ENCODE measurements around the gene SAG. TPM values are rescaled to one million over a fixed set of nuclear protein-coding genes. Genes with fewer than 3 reads are reported as not detected.

The SAG gene
- total and polyA plus RNA-seq, 2 of the 13 experiments (the other 11 are each of a cell fraction or from before 2014, with no cell fraction given) = not detected

- TF ChIP-seq CEBPZ (IDR thresholded peaks at IDR 0.05; ENCODE audit: low read length) (no peak), ZNF256 (CRISPR knock-in tag; conservative IDR thresholded peaks at IDR 0.05) (no peak), HMG20B (CRISPR knock-in tag; conservative IDR thresholded peaks at IDR 0.05) (peak; percentile 53; the same call in 1 of the 2 replicates), ZSCAN30 (CRISPR knock-in tag; IDR thresholded peaks at IDR 0.05) (no peak), ZNF761 (CRISPR knock-in tag; conservative IDR thresholded peaks at IDR 0.05) (no peak), CREBL2 (CRISPR knock-in tag; IDR thresholded peaks at IDR 0.05; ENCODE audit: borderline replicate concordance) (no peak), ZNF589 (CRISPR knock-in tag; conservative IDR thresholded peaks at IDR 0.05) (peak; percentile 42; the same call in 1 of the 2 replicates), HNRNPLL (IDR thresholded peaks at IDR 0.05; ENCODE audit: low read depth, low read length, poor library complexity, severe bottlenecking) (no peak), ELF3 (CRISPR knock-in tag; IDR thresholded peaks at IDR 0.05) (peak; percentile 58; the same call in 1 of the 2 replicates), MYC (CRISPR knock-in tag; IDR thresholded peaks at IDR 0.05; ENCODE audit: borderline replicate concordance) (peak; percentile 87), ZNF329 (CRISPR knock-in tag; IDR thresholded peaks at IDR 0.05; ENCODE audit: low read depth) (no peak), MIER3 (CRISPR knock-in tag; IDR thresholded peaks at IDR 0.05; ENCODE audit: borderline replicate concordance) (0 out of 2 replicates have a peak, but pooled peaks have one; percentile 28), RORA (CRISPR knock-in tag; IDR thresholded peaks at IDR 0.05) (no peak), ZNF710 (CRISPR knock-in tag; IDR thresholded peaks at IDR 0.05; ENCODE audit: borderline replicate concordance) (no peak), SMAD3 (CRISPR knock-in tag; IDR thresholded peaks at IDR 0.05) (no peak), ZBTB8A (CRISPR knock-in tag; IDR thresholded peaks at IDR 0.05; ENCODE audit: borderline replicate concordance, low read depth) (no peak), ETV6 (CRISPR knock-in tag; conservative IDR thresholded peaks at IDR 0.05) (no peak), HOXA3 (CRISPR knock-in tag; IDR thresholded peaks at IDR 0.05) (peak; percentile 78), MIER2 (CRISPR knock-in tag; IDR thresholded peaks at IDR 0.05) (peak; percentile 69), ZNF891 (CRISPR knock-in tag; IDR thresholded peaks at IDR 0.05) (0 out of 2 replicates have a peak, but pooled peaks have one; percentile 39), ZNF441 (CRISPR knock-in tag; IDR thresholded peaks at IDR 0.05; ENCODE audit: borderline replicate concordance) (peak; percentile 50; the same call in 1 of the 2 replicates), PRMT3 (CRISPR knock-in tag; IDR thresholded peaks at IDR 0.05; ENCODE audit: borderline replicate concordance, low read depth) (no peak), GTF3A (CRISPR knock-in tag; conservative IDR thresholded peaks at IDR 0.05) (no peak), MTF2 (CRISPR knock-in tag; IDR thresholded peaks at IDR 0.05; ENCODE audit: borderline replicate concordance) (peak; percentile 66; the same call in 1 of the 2 replicates), NFE2 (CRISPR knock-in tag; IDR thresholded peaks at IDR 0.05) (no peak), ZNF335 (CRISPR knock-in tag; IDR thresholded peaks at IDR 0.05) (0 out of 2 replicates have a peak, but pooled peaks have one; percentile 19)
Observed at GRCh38 chr2:233387667-233388528, 80.3 kb downstream of the SAG start (continued).
